ENCODE results near the gene GAS2L3.

DNA sequence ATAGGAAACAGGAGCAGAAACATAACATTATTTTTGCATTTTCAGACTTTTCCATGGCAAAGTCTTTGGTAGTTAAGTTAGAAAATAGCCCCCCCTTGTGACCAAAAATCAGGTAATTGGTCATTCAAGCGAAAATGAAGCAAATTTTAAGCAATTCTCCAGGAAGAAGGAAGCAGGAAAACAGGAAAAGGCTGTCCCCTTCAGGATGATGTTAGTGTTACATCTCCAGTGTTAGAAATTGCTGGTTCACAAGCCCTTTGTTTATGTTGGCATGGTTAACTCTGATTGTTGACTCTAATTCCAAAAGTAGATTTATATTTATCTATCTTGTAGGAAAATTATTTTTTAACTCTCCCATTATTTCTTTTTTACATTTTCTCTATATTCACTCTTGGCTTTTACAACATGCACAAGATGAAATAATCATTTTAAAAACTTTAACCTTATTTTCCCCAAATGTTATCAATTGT lies 18.8 kb upstream of the GAS2L3 start:
- no peak for TF ChIP-seq EZH2 (IDR thresholded peaks at IDR 0.05; ENCODE audit: insufficient read depth, poor library complexity, severe bottlenecking)
- no peak for TF ChIP-seq EZH2phosphoT487 (IDR thresholded peaks at IDR 0.05; ENCODE audit: insufficient read depth, low read depth)
